ENCODE measurements around the gene STAT5B. TPM values are rescaled to one million over a fixed set of nuclear protein-coding genes. Genes with fewer than 3 reads are reported as not detected.
A peak's percentile ranks its signal among the peaks of the same experiment; 100 is the strongest.

STAT5B gene
- total RNA-seq, 2 experiments from 2014 or later, result 92.7 to 94.4 TPM

DNA sequence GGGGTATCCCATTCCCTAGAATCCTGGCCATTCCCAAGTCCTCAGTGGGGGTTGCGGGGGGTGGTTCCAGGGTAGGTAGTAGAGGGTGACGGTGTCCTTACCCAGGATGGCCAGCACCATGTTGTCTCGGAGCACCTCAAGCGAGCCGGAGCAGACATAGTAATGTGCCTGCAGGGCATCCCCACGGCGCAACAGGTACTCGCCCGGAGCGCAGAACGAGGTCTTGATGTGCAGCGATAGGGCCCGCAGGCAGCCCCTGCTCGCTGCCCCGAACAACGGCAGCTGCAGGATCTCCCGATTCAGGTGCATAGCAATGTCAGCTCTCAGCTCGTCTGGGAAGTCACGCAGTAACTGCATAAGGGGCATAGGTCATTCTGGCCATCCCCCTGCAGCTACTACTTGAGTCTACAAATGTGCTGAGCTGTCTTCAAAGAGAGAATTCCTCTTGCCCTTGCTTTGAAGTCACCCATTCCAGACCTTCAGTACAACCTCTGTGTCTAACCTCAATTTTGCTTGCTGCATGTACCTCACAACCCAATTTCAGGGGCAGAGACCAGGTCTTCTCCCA, 109.9 kb downstream of the STAT5B start:
- no peaks in the 10 kb centered on the region for H3K27me3 Mint-ChIP-seq (ENCODE audit: low read depth)
- POLR2A ChIA-PET, result no interaction called here
- no peaks in the 10 kb centered on the region for H3K36me3 Mint-ChIP-seq (ENCODE audit: low read depth)
- CTCF ChIA-PET, result no interaction called here
- ATAC-seq (no peak), DNase-seq (no peak)
- no peaks in the 10 kb centered on the region for H3K9me3 Mint-ChIP-seq (ENCODE audit: insufficient read depth)
- H3K4me3 Mint-ChIP-seq, result no peak overlapping the region
- H3K4me1 Mint-ChIP-seq (ENCODE audit: low read depth), result peaks cover 3% of the 10 kb centered on the region
- H3K27ac Mint-ChIP-seq, result no peak overlapping the region

DNA sequence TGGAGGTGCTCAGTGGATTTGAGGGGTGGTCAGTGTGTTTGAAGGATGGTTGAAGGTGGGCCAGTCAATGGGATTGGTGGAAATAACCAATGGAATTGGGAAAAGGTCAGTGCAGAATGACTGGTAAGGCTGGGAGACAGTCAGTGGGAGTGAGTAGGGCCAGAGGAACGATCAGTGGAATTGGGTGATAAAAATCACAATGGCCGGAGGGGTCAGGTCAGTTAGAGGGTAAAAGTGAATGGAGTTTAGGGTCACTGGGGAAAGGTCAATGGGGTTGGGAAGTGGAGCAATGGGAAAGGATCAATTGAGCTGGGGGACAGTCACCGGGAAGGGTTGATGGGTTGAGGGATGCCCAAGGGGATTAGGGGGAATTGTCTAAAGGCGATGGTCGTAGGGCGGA, 110.4 kb downstream of the STAT5B start:
- ChIA-PET POLR2A (no interaction called here), CTCF (no interaction called here)
- DNase-seq, result no peak
- Mint-ChIP-seq H3K36me3 (ENCODE audit: low read depth) (no peaks in the 10 kb centered on the region), H3K4me1 (ENCODE audit: low read depth) (peaks cover 3% of the 10 kb centered on the region), H3K4me3 (no peak overlapping the region), H3K27me3 (ENCODE audit: low read depth) (no peaks in the 10 kb centered on the region), H3K9me3 (ENCODE audit: insufficient read depth) (no peaks in the 10 kb centered on the region), H3K27ac (no peak overlapping the region)
- no peak for ATAC-seq

DNA sequence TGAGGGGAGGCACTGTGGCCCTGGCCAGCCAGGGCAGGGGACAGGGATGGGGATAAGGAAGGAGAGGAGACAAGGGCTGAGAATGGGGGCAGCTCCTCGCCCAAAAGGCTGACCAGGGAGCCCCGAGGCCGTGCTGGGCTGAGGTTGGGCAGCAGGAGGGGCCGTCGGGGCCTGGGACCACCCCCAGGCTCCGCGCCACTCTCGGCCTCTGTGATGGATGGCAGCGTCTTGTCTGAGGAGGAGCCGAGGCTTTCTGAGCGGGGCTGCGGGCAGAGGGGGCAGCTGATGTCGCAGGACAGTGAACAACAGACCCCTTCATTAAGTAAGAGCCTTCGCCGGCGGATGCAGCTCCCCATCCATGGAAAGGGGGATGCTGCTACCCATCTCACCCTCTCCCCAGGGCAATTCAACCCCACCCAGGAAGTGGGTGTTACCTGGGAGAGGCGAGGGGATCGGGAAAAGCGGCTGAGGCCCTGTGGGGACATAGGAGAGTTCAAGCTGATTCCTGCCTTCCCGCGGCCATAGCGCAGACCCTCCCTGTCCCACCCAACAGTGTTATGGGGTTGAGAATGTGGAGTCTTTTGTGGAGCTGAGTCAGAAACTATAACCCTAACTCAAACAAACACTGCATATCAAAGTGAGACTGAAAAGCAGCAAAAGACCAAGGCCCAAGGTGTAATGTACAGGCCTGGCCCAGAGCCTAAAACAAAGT, 112.3 kb downstream of the STAT5B start:
- ChIA-PET POLR2A (no interaction called here), CTCF (interaction anchor here (0.6 to 2.8 kb wide), 6 partner anchors 17 to 242 kb away, joined by 3 to 22 read pairs (median 4); partner anchors contain the start of gene KCNH4)
- Mint-ChIP-seq H3K4me3 (no peak overlapping the region), H3K27me3 (ENCODE audit: low read depth) (no peaks in the 10 kb centered on the region), H3K4me1 (ENCODE audit: low read depth) (peaks cover 3% of the 10 kb centered on the region), H3K9me3 (ENCODE audit: insufficient read depth) (no peaks in the 10 kb centered on the region), H3K36me3 (ENCODE audit: low read depth) (no peaks in the 10 kb centered on the region), H3K27ac (no peak overlapping the region)
- DNase-seq (no peak), ATAC-seq (no peak)

DNA sequence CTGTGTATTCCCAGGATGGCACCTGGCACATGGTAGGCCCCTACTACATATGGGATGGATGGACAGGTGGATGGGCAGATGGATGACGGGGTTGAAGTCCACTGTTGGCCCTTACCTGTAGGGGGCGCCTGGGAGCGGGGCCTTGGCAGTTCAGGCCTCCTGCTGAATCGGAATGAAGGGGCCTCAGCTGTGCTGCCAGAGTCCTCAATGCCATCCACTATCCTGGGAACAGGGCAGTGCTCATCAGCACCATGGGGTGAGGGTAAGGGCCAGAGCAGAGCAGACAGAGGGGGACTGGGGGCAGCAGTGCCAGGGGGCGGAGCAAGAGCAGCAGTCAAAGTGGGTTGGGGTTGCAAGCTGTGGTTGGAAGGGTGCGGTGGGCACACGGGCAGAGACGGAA, 113.1 kb downstream of the STAT5B start:
- Mint-ChIP-seq H3K27ac (no peak overlapping the region), H3K4me3 (no peak overlapping the region), H3K27me3 (ENCODE audit: low read depth) (no peaks in the 10 kb centered on the region), H3K4me1 (ENCODE audit: low read depth) (peaks cover 3% of the 10 kb centered on the region), H3K9me3 (ENCODE audit: insufficient read depth) (no peaks in the 10 kb centered on the region), H3K36me3 (ENCODE audit: low read depth) (no peaks in the 10 kb centered on the region)
- CTCF ChIA-PET, result interaction anchor here (0.6 to 2.8 kb wide), 6 partner anchors 17 to 243 kb away, joined by 3 to 22 read pairs (median 4); partner anchors contain the start of gene KCNH4
- POLR2A ChIA-PET, result no interaction called here
- ATAC-seq (peak; percentile 42), DNase-seq (peak; percentile 63)

DNA sequence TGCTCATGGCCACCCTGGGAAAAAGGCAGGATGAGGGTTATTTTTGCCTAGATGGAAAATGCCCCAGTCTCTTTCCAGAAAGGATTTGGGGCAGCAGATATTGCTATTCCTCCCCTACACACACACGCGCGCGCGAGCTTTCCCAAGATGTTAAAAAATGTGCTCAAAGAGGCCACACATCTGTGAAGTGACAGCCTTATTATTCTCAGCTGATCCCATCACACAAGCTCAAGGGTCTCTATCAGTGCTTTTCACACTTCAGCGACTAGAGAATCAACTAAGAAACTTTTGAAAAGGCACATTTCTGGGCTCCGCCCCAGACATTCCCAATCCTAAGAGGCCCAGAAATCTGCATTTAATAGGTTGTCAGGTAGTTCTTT, 115.7 kb downstream of the STAT5B start:
- Mint-ChIP-seq H3K27me3 (ENCODE audit: low read depth) (no peaks in the 10 kb centered on the region), H3K9me3 (ENCODE audit: insufficient read depth) (no peaks in the 10 kb centered on the region), H3K36me3 (ENCODE audit: low read depth) (no peaks in the 10 kb centered on the region), H3K4me1 (ENCODE audit: low read depth) (peaks cover 8% of the 10 kb centered on the region), H3K4me3 (no peak overlapping the region), H3K27ac (no peak overlapping the region)
- CTCF ChIA-PET, result interaction anchor here (1.1 kb wide), 1 partner anchor 10 kb away, joined by 3 read pairs; no protein-coding TSS in a partner anchor
- ATAC-seq (no peak), DNase-seq (no peak)
- POLR2A ChIA-PET, result no interaction called here

DNA sequence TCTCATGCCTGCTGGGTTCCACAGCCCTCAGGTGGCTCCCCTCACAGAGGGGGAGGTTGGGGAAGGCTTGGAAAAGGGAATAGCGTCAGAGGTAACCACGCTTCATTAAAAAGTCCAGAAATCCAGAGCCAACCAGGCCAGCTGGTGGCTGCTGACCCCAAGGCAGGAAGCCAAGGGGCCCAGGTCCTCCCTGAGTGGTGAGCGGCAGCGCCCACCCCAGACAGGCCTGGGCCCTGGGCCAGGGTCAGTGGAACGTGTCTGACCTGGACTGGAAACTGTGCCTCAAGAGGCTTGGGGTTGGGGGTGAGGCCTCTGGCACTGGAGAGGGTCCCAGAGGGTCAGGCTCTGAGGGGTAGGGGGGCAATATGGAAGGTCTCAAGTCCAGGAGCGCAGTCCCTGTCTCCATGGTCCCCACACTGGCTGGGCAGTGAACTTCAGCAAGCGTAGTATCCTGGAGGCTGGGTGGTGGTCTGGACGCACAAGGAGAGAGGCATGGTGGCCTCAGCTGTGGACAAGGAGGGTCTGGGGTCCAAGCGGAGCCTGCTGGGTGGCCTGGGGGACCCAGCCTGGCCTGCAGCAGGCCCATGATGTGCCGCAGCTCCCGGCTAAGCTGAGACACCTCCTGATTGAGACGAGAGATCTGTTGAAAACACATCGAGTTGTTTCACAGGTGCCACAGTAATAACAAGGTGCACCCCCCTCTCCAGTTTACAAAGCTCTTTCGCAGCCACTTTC, 116.2 kb downstream of the STAT5B start:
- POLR2A ChIA-PET, result no interaction called here
- ATAC-seq (no peak), DNase-seq (no peak)
- CTCF ChIA-PET, result no interaction called here
- no peaks in the 10 kb centered on the region for H3K27me3 Mint-ChIP-seq (ENCODE audit: low read depth)
- peaks cover 14% of the 10 kb centered on the region for H3K4me1 Mint-ChIP-seq (ENCODE audit: low read depth)
- H3K4me3 Mint-ChIP-seq, result no peak overlapping the region
- no peaks in the 10 kb centered on the region for H3K36me3 Mint-ChIP-seq (ENCODE audit: low read depth)
- no peak overlapping the region for H3K27ac Mint-ChIP-seq
- no peaks in the 10 kb centered on the region for H3K9me3 Mint-ChIP-seq (ENCODE audit: insufficient read depth)

DNA sequence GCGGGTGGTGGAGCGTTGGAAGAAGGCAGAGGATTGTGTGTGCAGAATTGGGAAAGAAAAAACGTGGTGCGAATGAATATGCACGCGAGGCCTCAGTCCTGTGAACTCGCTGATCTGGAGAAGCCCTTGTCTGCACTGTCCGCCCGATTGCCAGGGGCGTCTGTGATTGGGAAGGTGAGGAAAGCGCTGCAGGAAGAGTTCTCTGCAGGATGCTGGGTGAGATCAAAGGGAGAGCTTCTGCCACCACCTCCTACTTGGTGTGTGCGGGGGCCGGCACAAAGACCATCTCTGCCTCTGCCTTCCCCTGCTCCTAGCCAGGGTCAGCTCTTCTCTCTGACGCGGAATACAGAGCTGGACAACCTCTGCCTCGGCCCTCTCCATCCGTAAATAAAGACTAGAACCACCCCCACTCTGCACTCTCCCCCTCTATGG, 120.6 kb downstream of the STAT5B start:
- ChIA-PET POLR2A (interaction anchor here (0.7 to 1.8 kb wide), 2 partner anchors 16 to 35 kb away, joined by 4 to 8 read pairs; no protein-coding TSS in a partner anchor), CTCF (interaction anchor here (0.7 to 1.2 kb wide), 2 partner anchors 21 to 24 kb away, joined by 3 read pairs; no protein-coding TSS in a partner anchor)
- H3K4me1 Mint-ChIP-seq (ENCODE audit: low read depth), result peaks cover 42% of the 10 kb centered on the region
- DNase-seq, result no peak
- no peak for ATAC-seq
- peak overlapping the region; percentile 84 for H3K27ac Mint-ChIP-seq
- H3K27me3 Mint-ChIP-seq (ENCODE audit: low read depth), result no peaks in the 10 kb centered on the region
- H3K36me3 Mint-ChIP-seq (ENCODE audit: low read depth), result peaks cover 13% of the 10 kb centered on the region
- peak overlapping the region; percentile 86 for H3K4me3 Mint-ChIP-seq
- H3K9me3 Mint-ChIP-seq (ENCODE audit: insufficient read depth), result no peaks in the 10 kb centered on the region

DNA sequence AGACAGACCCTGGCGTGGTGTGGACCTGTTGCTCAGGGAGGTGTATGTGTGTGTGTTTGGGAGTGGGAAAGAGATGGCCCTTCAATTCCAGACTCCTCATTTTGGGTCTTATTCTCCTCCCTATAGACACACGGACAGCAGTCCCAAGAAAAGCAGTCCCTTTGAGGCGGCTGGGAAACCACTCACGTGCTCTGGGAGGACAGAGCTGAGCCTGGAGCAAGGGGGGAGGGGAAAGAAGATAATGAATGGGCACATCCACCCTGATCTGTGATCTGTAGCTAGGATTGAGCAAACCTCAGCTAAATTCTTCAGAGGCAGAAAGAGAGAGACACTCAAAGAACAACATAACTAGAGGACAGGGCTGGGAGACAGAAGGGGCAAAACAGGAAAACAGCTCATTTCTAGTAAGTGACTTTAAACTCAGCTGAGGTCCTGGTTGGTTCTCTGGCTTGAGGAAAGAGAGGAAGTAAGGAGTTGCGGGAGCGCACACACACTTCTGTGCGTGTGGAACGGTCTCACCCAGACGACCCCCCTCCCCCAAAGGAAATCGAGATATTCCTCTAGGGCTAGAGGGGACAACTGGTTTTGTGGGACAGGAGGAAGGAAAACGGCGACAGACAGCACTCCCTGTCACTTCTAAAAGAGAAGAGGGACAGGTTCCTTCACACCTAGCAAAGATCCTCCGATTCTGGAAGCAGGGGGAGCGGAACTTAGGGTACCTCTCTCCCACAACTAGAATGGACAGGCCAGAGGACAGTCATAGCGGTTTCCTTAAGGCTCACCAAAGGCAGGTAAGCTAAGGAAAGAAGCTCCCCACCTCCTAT, 122.1 kb downstream of the STAT5B start:
- no peak for DNase-seq
- peak overlapping the region; percentile 84 for H3K27ac Mint-ChIP-seq
- no peaks in the 10 kb centered on the region for H3K9me3 Mint-ChIP-seq (ENCODE audit: insufficient read depth)
- peaks cover 42% of the 10 kb centered on the region for H3K4me1 Mint-ChIP-seq (ENCODE audit: low read depth)
- ChIA-PET CTCF (interaction anchor here (0.7 to 1.5 kb wide), 8 partner anchors 28 to 158 kb away, joined by 3 to 7 read pairs (median 4); partner anchors contain the start of genes DNAJC7 and NKIRAS2), POLR2A (interaction anchor here (0.6 to 2.2 kb wide), 14 partner anchors 11 to 260 kb away, joined by 3 to 8 read pairs (median 4); partner anchors contain the start of genes DHX58, DNAJC7, NKIRAS2 and STAT5B)
- ATAC-seq, result peak; percentile 0
- H3K36me3 Mint-ChIP-seq (ENCODE audit: low read depth), result peaks cover 13% of the 10 kb centered on the region
- no peaks in the 10 kb centered on the region for H3K27me3 Mint-ChIP-seq (ENCODE audit: low read depth)
- peak overlapping the region; percentile 86 for H3K4me3 Mint-ChIP-seq

Other genes with a start within 250 kb of the STAT5B start
- under 1 TPM; 0.16 to 0.24 TPM for gene C17orf113, start 225.8 kb downstream of the STAT5B start, total RNA-seq
- under 1 TPM; 0.23 to 0.47 TPM for gene ZNF385C, start 177.9 kb downstream of the STAT5B start, total RNA-seq
- 10 to 100 TPM; 71.9 to 72.9 TPM for gene DHX58, start 163.7 kb downstream of the STAT5B start, total RNA-seq
- 10 to 100 TPM; 45.2 to 46.8 TPM for gene KAT2A, start 155.0 kb downstream of the STAT5B start, total RNA-seq
- under 1 TPM; 0.16 to 0.29 TPM for gene HSPB9, start 153.6 kb downstream of the STAT5B start, total RNA-seq
- gene RAB5C, start 121.4 kb downstream of the STAT5B start, total RNA-seq, result 100 to 1,000 TPM; 102 to 107 TPM
- gene KCNH4, start 95.2 kb downstream of the STAT5B start, total RNA-seq, result under 1 TPM; 0.05 to 0.13 TPM
- not detected for gene HCRT, start 90.9 kb downstream of the STAT5B start, total RNA-seq
- 10 to 100 TPM; 16.6 to 17.2 TPM for gene GHDC, start 81.9 kb downstream of the STAT5B start, total RNA-seq
- 100 to 1,000 TPM; 117 to 119 TPM for gene STAT5A, start 12.1 kb upstream of the STAT5B start, total RNA-seq
- 100 to 1,000 TPM in 1 of 2 experiments, 10 to 100 TPM in 1; 94.7 to 101 TPM for gene STAT3, start 112.1 kb upstream of the STAT5B start, total RNA-seq
- gene CAVIN1, start 146.9 kb upstream of the STAT5B start, total RNA-seq, result 1 to 10 TPM; 1.7 to 2.0 TPM
- 1 to 10 TPM; 2.1 to 2.2 TPM for gene ATP6V0A1, start 182.5 kb upstream of the STAT5B start, total RNA-seq